ENCODE results near the gene MCTP1.

The MCTP1 gene

DNA sequence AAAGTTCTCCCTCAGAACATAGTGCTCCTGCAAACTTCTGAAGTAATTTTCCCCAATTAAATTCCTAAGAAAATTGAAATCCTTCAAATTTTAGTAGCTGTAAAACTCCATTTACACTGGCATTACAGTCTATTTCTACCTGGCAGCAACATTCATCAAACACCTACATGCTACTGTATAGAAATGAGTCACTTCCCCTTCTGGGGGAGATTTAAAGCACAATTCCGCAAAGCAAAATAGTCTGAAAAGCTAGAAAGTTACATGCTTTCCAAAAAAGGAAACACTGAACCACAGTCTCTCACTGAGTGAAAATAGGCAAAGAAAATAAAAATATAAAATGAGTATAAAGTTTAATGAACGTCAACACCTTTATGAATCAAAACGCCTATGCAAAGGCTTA is 43.3 kb downstream of the MCTP1 start:
- DNase-seq = no peak
- TF ChIP-seq, protein P1, sequence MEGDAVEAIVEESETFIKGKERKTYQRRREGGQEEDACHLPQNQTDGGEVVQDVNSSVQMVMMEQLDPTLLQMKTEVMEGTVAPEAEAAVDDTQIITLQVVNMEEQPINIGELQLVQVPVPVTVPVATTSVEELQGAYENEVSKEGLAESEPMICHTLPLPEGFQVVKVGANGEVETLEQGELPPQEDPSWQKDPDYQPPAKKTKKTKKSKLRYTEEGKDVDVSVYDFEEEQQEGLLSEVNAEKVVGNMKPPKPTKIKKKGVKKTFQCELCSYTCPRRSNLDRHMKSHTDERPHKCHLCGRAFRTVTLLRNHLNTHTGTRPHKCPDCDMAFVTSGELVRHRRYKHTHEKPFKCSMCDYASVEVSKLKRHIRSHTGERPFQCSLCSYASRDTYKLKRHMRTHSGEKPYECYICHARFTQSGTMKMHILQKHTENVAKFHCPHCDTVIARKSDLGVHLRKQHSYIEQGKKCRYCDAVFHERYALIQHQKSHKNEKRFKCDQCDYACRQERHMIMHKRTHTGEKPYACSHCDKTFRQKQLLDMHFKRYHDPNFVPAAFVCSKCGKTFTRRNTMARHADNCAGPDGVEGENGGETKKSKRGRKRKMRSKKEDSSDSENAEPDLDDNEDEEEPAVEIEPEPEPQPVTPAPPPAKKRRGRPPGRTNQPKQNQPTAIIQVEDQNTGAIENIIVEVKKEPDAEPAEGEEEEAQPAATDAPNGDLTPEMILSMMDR (IDR thresholded peaks at IDR 0.05; ENCODE audit: low read depth, low read length) = no peak

DNA sequence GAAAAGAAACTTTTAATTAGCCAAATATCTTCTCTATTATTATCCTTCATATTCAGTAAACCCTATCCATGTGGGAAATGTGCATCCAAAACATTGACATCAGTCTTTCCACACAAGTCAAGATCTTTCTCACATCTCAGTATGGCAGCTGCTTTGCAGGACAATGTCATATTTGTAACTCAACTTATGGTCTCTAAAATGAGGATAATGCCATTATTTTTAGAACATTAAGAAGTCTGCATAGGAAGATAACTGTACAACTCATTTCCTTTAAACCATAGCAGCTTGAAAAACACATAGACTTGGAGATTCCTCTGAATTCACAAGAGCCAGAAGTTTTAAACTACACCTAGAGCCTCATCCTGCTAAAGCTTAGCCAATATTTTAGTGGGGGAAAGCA is 43.7 kb downstream of the MCTP1 start:
- Histone ChIP-seq H3K4me1 (no peaks in the 10 kb centered on the region), H3K4me3 (ENCODE audit: low read depth, low read length) (no peak overlapping the region), H3K36me3 (no peaks in the 10 kb centered on the region), H3K27me3 (no peaks in the 10 kb centered on the region; the same call in 1 of the 2 replicates), H3K9me3 (no peaks in the 10 kb centered on the region)
- TF ChIP-seq, protein P1 (IDR thresholded peaks at IDR 0.05; ENCODE audit: low read depth, low read length) = no peak
- DNase-seq = no peak

More for the DNA sequence above, 43.3 kb downstream of the MCTP1 start:
- no peak overlapping the region for H3K4me3 ChIP-seq (ENCODE audit: low read depth, low read length)
- peaks cover under 1% of the 10 kb centered on the region; the same call in 1 of the 2 replicates for H3K27me3 ChIP-seq
- H3K9me3 ChIP-seq = no peaks in the 10 kb centered on the region
- H3K36me3 ChIP-seq = no peaks in the 10 kb centered on the region
- no peaks in the 10 kb centered on the region for H3K4me1 ChIP-seq

DNA sequence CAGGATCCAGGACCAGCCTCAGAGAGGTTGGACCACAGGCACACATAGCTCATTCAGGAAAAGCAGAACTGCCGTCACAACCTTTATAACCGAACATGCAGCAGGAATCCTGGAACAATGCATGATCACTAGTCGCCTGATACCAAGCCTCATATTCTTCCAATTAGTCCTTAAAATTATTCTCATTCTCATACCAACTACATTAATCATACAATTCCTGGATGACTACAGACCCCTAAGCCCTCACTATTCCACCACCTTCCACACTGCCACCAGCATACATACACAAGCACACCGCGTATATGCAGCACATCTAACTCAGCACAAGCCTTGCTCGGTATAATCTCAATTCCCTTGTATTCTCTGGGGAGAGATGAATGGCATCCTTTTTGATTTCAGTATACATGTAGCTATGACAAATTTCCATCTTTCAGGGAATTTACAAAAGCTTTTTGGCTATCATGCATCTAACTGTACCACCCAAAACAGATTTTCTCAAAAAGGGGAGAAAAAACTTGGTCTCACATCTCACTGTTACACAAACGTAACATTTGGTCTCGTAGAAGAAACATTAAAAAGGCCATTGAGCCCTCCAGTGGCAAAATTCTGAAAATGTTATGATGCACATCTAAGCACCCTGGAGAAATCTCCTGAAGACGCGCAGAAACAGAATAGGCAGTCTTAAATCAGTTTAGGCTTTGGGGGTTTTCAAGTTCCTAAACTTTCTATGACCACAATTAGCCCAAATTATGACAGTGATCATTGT is 46.2 kb downstream of the MCTP1 start:
- TF ChIP-seq, protein P1 (IDR thresholded peaks at IDR 0.05; ENCODE audit: low read depth, low read length) = peak; percentile 25; the same call in 1 of the 2 replicates
- H3K4me1 ChIP-seq = no peaks in the 10 kb centered on the region
- H3K9me3 ChIP-seq = no peaks in the 10 kb centered on the region
- no peak overlapping the region for H3K4me3 ChIP-seq (ENCODE audit: low read depth, low read length)
- DNase-seq = no peak
- H3K36me3 ChIP-seq = no peaks in the 10 kb centered on the region
- H3K27me3 ChIP-seq = no peaks in the 10 kb centered on the region; the same call in 1 of the 2 replicates

- no peaks in the 10 kb centered on the region for H3K9me3 ChIP-seq
- TF ChIP-seq, protein P1 (IDR thresholded peaks at IDR 0.05; ENCODE audit: low read depth, low read length) = no peak
- no peaks in the 10 kb centered on the region for H3K36me3 ChIP-seq
- H3K4me1 ChIP-seq = no peaks in the 10 kb centered on the region
- no peaks in the 10 kb centered on the region; the same call in 1 of the 2 replicates for H3K27me3 ChIP-seq
- no peak overlapping the region for H3K4me3 ChIP-seq (ENCODE audit: low read depth, low read length)
- DNase-seq = no peak
These were observed 47.6 kb downstream of the MCTP1 start for GRCh38 chr5:95237324-95237723.

DNA sequence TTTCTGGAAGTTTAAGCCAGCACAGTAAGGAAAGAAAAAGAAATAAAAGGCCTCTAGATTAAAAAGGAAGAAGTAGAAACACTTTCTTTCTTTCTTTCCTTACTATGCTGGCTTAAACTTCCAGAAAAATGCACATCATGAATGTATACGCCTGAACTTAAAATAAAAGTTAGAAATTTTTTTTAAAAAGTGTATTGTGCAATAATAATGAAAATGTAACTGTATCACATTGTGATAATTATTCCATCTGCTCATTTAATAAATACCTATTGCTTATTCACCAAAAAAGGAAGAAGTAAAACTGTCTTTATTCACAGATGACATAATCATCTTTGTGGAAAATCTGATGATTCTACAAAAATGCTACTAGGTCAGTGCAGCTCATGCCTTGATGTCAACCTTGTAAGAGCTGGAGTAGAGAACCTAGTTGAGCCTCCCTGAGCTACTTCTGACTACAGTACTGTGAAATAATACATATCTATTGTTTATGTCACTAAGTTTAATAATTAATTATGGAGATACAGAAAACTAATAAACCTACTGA is 49.4 kb downstream of the MCTP1 start:
- H3K27me3 ChIP-seq = no peaks in the 10 kb centered on the region; the same call in 1 of the 2 replicates
- H3K4me1 ChIP-seq = no peaks in the 10 kb centered on the region
- H3K36me3 ChIP-seq = no peaks in the 10 kb centered on the region
- TF ChIP-seq, protein P1 (IDR thresholded peaks at IDR 0.05; ENCODE audit: low read depth, low read length) = no peak
- no peaks in the 10 kb centered on the region for H3K9me3 ChIP-seq
- no peak overlapping the region for H3K4me3 ChIP-seq (ENCODE audit: low read depth, low read length)
- no peak for DNase-seq

DNA sequence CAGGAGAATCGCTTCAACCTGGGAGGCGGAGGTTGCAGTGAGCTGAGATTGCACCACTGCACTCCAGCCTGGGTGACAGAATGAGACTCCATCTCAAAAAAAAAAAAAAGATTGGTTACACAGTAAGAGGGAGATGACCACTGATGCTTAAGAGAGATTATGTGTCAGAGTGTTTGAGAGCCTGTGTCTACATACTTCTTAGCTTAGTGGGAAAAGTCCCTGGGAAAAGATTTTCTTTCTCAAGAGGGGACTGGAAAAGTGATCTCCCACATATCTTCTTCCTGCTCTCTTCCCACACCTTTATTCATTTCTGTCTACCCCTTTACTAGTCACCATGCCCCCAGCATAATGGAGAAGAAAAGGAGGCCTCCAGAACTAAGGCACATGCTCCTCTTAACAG is 55.2 kb downstream of the MCTP1 start:
- Histone ChIP-seq H3K4me3 (ENCODE audit: low read depth, low read length) (no peak overlapping the region), H3K4me1 (no peaks in the 10 kb centered on the region), H3K36me3 (no peaks in the 10 kb centered on the region), H3K27me3 (no peaks in the 10 kb centered on the region; the same call in 1 of the 2 replicates), H3K9me3 (no peaks in the 10 kb centered on the region)
- TF ChIP-seq, protein P1 (IDR thresholded peaks at IDR 0.05; ENCODE audit: low read depth, low read length) = no peak
- DNase-seq = no peak

Measured in BE2C (cell line).